Pulmonary artery endothelial cell (primary cell): ENCODE results near the gene CCDC152. TPM values are rescaled to one million over a fixed set of nuclear protein-coding genes. Genes with fewer than 3 reads are reported as not detected.
"Not testable (repeated sequence)": the region's sequence is repeated elsewhere in the genome, so short reads cannot be mapped to it uniquely, and the experiment has no call there.

Experiments
- DNase-seq: peaks from one replicate; pipeline ENCODE4 v3.0.0-alpha.2; 2011; ENCODE audit warnings: low read depth, low spot score
- total RNA-seq: library from RNA; depleted of rRNA; stranded (reverse); fragments of >200 nt; gene quantifications from 2 replicates; pipeline ENCODE4 v1.2.3, GENCODE V29; 2014

Gene CCDC152
- total RNA-seq, 1 donor from 2014 or later, result 1.1 TPM

- DNase-seq, result not testable (repeated sequence)
Observed at GRCh38 chr5:42844408-42844807, 87.8 kb downstream of the CCDC152 start.

GRCh38 chr5:42848545-42848944, 91.9 kb downstream of the CCDC152 start:
- no peak for DNase-seq

GRCh38 chr5:42851481-42851880, 94.9 kb downstream of the CCDC152 start:
- DNase-seq, result no peak

Other genes starting within 250 kb of the CCDC152 start
- 0.40 and 0.53 TPM in 2 replicates for gene SELENOP, start 55.1 kb downstream of the CCDC152 start, total RNA-seq